Aorta (tissue), 5 donors: ENCODE results near the gene USP6NL. TPM values are rescaled to one million over a fixed set of nuclear protein-coding genes. Genes with fewer than 3 reads are reported as not detected.

Experiments used
- ATAC-seq: fragments of 200-7000 bp; cut with Tn5 transposase; one replicate; pipeline ENCODE4 v1.9.1; 2022; ENCODE audit warnings: moderate library complexity; ENCODE audit not compliant: low FRiP score
- DNase-seq, 2 donors: peaks; one replicate each; pipeline ENCODE4 v3.0.0-alpha.2; 2020
- H3K27ac ChIP-seq, 2 donors: one replicate each; pipeline ENCODE4 v1.5.1; 2013; ENCODE audit warnings: low read length in 2 of 2, mild to moderate bottlenecking in 2 of 2, moderate library complexity in 2 of 2, control low read depth in 1 of 2, inconsistent platforms in 1 of 2, low read depth in 1 of 2
- H3K27me3 ChIP-seq, 2 donors: one replicate each; pipeline ENCODE4 v1.6.1; 2013; ENCODE audit warnings: control low read depth in 1 of 2, low read length in 1 of 2, mild to moderate bottlenecking in 1 of 2, moderate library complexity in 1 of 2; ENCODE audit not compliant: insufficient read depth in 2 of 2, control insufficient read depth in 1 of 2
- H3K36me3 ChIP-seq, 2 donors: one replicate each; pipeline ENCODE4 v1.6.1; 2013; ENCODE audit warnings: control low read depth in 1 of 2, low read length in 1 of 2, mild to moderate bottlenecking in 1 of 2; ENCODE audit not compliant: insufficient read depth in 2 of 2, control insufficient read depth in 1 of 2
- H3K4me1 ChIP-seq, 2 donors: one replicate each; pipeline ENCODE4 v1.6.1; 2013; ENCODE audit warnings: low read length in 2 of 2, control low read depth in 1 of 2, mild to moderate bottlenecking in 1 of 2, moderate library complexity in 1 of 2; ENCODE audit not compliant: insufficient read depth in 2 of 2, control insufficient read depth in 1 of 2
- H3K4me3 ChIP-seq, 2 donors: one replicate each; pipeline ENCODE4 v1.5.1; 2013; ENCODE audit warnings: low read length in 2 of 2, control low read depth in 1 of 2, mild to moderate bottlenecking in 1 of 2
- H3K9me3 ChIP-seq: one replicate; pipeline ENCODE4 v1.6.1; 2013; ENCODE audit warnings: mild to moderate bottlenecking, low read length; ENCODE audit not compliant: control insufficient read depth
- WGBS, 2 donors: extraction: QIAGEN DNeasy Blood & Tissue Kit; methylation state at CpG; one replicate each; pipeline ENCODE4 v1.1.7; 2013; 5-methylcytosine and 5-hydroxymethylcytosine counted together
- intact Hi-C, 2 donors: fragments of 100-400 bp; cut with DNase I; formaldehyde crosslinking; loops; one replicate each; pipeline versions ENCODE4 v1.14.2 to v1.15.0; 2022
- polyA plus RNA-seq, 2 donors: library from polyadenylated mRNA; stranded (reverse); fragments of 200-250 nt; gene quantifications; one replicate each; pipeline ENCODE4 v1.2.3, GENCODE V29; 2013
- total RNA-seq, 2 donors: library from RNA; stranded (reverse); fragmentation: NEBNext Ultra II Directional; extraction: Animal tissue kit (Norgen Biotek cat#: 25700); gene quantifications; one replicate each; pipeline ENCODE4 v1.2.1, GENCODE V29; 2021
- donor health status: healthy with polysubstance abuse.
- donor health status: Bipolar disorder and iron deficiency.
- donor health status: DM: no; HTN: no; CAD: no.
- donor health status: DM: no; HTN: no; CAD: no.
- donor health status: DM: yes; HTN: yes; CAD: no.

Gene USP6NL
- total and polyA plus RNA-seq, 4 donors = 3.8 to 12.5 (median 7.7) TPM

GRCh38 chr10:11602919-11603523 lies 8.4 kb downstream of the USP6NL start:
- Histone ChIP-seq H3K4me1 (no peaks in the 10 kb centered on the region), H3K36me3 (no peaks in the 10 kb centered on the region), H3K9me3 (no peaks in the 10 kb centered on the region), H3K27ac (no peak overlapping the region), H3K27me3 (no peaks in the 10 kb centered on the region), H3K4me3 (no peak overlapping the region)
- DNase-seq = no peak
- intact Hi-C loops = no loop called here
- ATAC-seq = no peak
- 89% methylated on average over 7 of the region's 7 CpGs for WGBS, 2 donors

- H3K27ac ChIP-seq = no peak overlapping the region
- H3K27me3 ChIP-seq = no peaks in the 10 kb centered on the region
- no peaks in the 10 kb centered on the region for H3K36me3 ChIP-seq
- intact Hi-C loops = no loop called here
- H3K4me3 ChIP-seq = no peak overlapping the region
- H3K4me1 ChIP-seq = peaks cover 0 to under 1% of the 10 kb centered on the region in 2 donors
- H3K9me3 ChIP-seq = no peaks in the 10 kb centered on the region
- 91 to 93% methylated on average over 7 of the region's 7 CpGs for WGBS, 2 donors
- DNase-seq = no peak
- no peak for ATAC-seq
These were observed 9.1 kb downstream of the USP6NL start for GRCh38 chr10:11602358-11602757.

GRCh38 chr10:11601670-11602069 lies 9.8 kb downstream of the USP6NL start:
- no peak for DNase-seq
- intact Hi-C loops = no loop called here
- 93 to 94% methylated on average over 1 of the region's 1 CpG for WGBS, 2 donors

GRCh38 chr10:11600280-11600679 lies 11.2 kb downstream of the USP6NL start:
- DNase-seq = no peak
- Histone ChIP-seq H3K36me3 (no peaks in the 10 kb centered on the region), H3K9me3 (no peaks in the 10 kb centered on the region), H3K4me3 (no peak overlapping the region), H3K4me1 (peaks cover 0 to 1% of the 10 kb centered on the region in 2 donors), H3K27me3 (no peaks in the 10 kb centered on the region), H3K27ac (no peak overlapping the region)
- intact Hi-C loops = no loop called here
- 88 to 89% methylated on average over 3 of the region's 3 CpGs for WGBS, 2 donors
- no peak for ATAC-seq

More at GRCh38 chr10:11601670-11602069, 9.8 kb downstream of the USP6NL start:
- no peaks in the 10 kb centered on the region for H3K36me3 ChIP-seq
- H3K4me3 ChIP-seq = no peak overlapping the region
- peaks cover 0 to 1% of the 10 kb centered on the region in 2 donors for H3K4me1 ChIP-seq
- no peak for ATAC-seq
- no peaks in the 10 kb centered on the region for H3K27me3 ChIP-seq
- no peak overlapping the region for H3K27ac ChIP-seq
- no peaks in the 10 kb centered on the region for H3K9me3 ChIP-seq

- Histone ChIP-seq H3K36me3 (peaks cover 0 to 1% of the 10 kb centered on the region in 2 donors), H3K4me3 (no peak overlapping the region), H3K27ac (no peak overlapping the region), H3K27me3 (no peaks in the 10 kb centered on the region), H3K4me1 (peaks cover 0 to 1% of the 10 kb centered on the region in 2 donors), H3K9me3 (no peaks in the 10 kb centered on the region)
- WGBS, 2 donors = 72 to 77% methylated on average over 8 of the region's 8 CpGs
- DNase-seq (no peak), ATAC-seq (no peak)
- intact Hi-C loops = no loop called here
These were observed 12.6 kb downstream of the USP6NL start for GRCh38 chr10:11598712-11599397.

DNA sequence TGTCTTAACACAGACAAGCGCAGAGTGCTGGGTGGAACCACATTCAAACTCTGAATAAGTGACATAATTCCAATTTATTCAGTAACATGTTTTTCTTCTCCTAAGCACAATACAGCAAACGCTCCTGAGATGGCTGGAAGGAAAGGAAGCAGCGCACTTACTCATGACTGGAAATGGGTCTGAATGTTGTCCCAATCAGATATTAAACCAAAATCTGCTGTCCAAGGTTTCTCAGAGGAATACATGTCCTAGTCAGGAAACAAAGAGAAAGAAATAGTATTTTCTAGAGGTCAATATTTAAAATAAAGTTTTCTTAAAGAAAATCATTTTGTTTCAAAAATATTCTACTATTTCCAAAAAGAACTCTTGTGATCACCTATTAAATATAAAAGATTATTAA lies 14.0 kb downstream of the USP6NL start:
- WGBS, 2 donors = 91 to 96% methylated on average over 3 of the region's 3 CpGs
- Histone ChIP-seq H3K36me3 (peaks cover 0 to 1% of the 10 kb centered on the region in 2 donors), H3K4me1 (peaks cover 0 to 1% of the 10 kb centered on the region in 2 donors), H3K27me3 (no peaks in the 10 kb centered on the region), H3K27ac (no peak overlapping the region), H3K9me3 (no peaks in the 10 kb centered on the region), H3K4me3 (no peak overlapping the region)
- DNase-seq = no peak
- intact Hi-C loops = no loop called here
- no peak for ATAC-seq

DNA sequence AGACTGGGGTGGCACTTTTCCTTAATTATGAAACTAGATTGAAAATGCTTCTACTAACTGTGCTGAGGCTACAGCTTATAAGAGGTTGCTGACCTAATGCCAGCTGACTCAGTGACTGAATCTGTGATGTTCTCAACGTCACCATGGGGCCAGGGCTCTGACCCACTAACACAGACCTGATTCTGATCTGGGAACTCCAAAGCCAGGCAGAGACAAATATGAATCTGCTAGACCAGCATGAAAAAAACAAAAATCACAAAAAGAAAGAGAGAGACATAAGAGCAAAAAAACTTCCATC lies 16.1 kb downstream of the USP6NL start:
- DNase-seq = no peak
- WGBS, 2 donors = 23 to 28% methylated on average over 1 of the region's 1 CpG
- Histone ChIP-seq H3K36me3 (peaks cover 0 to 1% of the 10 kb centered on the region in 2 donors), H3K27ac (no peak overlapping the region), H3K9me3 (no peaks in the 10 kb centered on the region), H3K4me1 (peaks cover 0 to 1% of the 10 kb centered on the region in 2 donors), H3K4me3 (no peak overlapping the region), H3K27me3 (no peaks in the 10 kb centered on the region)
- intact Hi-C loops = no loop called here
- no peak for ATAC-seq

DNA sequence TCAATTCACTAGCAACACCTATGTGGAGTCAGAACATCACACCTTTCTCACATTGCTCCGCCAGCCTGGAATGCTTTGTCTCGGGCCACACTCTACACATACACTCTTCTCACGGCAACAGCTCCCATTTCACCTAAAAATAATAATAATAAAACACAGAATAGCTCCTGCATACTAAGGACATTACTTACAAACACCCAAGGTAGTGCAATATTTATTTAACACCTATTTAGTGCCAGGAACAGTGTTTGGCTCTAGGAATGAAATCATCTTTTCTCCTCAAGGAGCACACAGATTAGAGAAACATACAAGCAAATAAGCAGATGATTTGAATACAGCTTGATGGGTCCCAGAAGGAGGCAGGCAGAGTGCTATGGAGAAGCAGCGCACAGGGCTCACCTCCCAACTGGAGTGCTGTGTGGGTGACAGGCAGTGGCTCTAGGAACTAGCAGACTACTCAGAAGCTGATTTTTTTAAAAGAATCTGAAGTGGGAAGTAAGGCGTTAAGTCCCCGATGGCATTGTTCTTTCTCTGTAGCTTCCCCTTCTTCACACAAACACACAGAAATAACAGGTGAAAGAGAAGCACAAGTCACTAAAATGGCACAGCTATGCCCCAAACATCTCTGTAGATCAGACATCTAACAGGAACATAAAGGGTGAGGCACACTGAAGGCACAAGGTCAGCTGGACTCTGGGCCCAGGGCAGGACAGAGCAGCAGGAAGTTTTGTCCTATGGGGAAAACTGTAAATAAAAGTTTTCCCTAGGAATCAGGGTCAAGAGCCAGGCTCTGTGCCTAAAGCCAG lies 16.7 kb downstream of the USP6NL start:
- Histone ChIP-seq H3K36me3 (peaks cover 0 to 1% of the 10 kb centered on the region in 2 donors), H3K4me3 (no peak overlapping the region), H3K27ac (no peak overlapping the region), H3K4me1 (peaks cover 0 to 1% of the 10 kb centered on the region in 2 donors), H3K27me3 (no peaks in the 10 kb centered on the region), H3K9me3 (no peaks in the 10 kb centered on the region)
- ATAC-seq (no peak), DNase-seq (no peak)
- intact Hi-C loops = no loop called here
- 94 to 98% methylated on average over 6 of the region's 6 CpGs for WGBS, 2 donors
